DMS114 treated with DMSO at 0.1 percent for 48 hours (cell line): ENCODE data around the gene AKAP7.
"Not testable (repeated sequence)": the region's sequence is repeated elsewhere in the genome, so short reads cannot be mapped to it uniquely, and the experiment has no call there.

ENCODE experiments used
- DNase-seq: peaks from one replicate; lab custom pipeline; 2025; ENCODE audit not compliant: unreplicated experiment; lab: John Stamatoyannopoulos, UW

Gene AKAP7

GRCh38 chr6:131288214-131288613 lies 152.9 kb downstream of the AKAP7 start:
- DNase-seq: no peak

GRCh38 chr6:131290955-131291354 lies 155.7 kb downstream of the AKAP7 start:
- DNase-seq: no peak

DNA sequence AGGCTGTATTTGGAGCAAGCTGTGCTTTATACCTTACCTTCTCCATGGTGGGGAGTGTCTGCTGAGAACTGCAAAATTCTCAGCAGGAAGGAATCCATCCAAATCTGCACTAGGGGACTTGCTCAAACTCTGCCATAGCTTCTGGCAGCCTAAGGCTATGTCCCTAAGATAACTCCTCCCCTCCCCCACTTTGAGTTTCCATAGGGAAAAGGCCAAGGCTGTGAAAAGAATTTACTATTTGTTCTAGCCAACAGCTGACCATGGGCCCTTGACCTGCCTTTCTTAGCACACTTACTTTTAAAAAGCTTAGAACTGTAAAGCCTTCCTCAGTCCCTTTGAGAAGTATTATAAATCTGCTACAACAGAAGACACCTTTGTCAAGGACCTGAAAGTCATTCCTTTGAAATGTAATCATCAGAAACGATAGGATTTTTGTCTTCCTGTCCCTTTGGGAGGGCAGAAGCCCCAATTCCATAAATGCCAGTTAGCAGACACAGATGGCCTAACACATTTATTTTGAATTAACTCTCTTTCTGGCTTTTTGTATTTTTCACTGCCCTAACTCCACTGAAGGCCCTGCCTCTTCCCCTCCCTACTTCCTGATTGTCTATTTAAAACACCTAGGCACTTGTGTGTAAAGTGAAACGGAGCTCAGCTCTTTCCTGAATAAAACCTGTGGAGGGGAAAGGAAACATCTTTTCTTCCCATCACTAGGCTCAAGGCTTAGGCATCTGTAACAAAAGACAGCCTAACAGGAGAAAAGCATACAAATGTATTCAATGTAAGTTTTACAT lies 157.1 kb downstream of the AKAP7 start:
- no peak for DNase-seq

- DNase-seq: no peak
Observed at GRCh38 chr6:131293472-131293911, 158.2 kb downstream of the AKAP7 start.

GRCh38 chr6:131295081-131295480 lies 159.8 kb downstream of the AKAP7 start:
- no peak for DNase-seq

DNA sequence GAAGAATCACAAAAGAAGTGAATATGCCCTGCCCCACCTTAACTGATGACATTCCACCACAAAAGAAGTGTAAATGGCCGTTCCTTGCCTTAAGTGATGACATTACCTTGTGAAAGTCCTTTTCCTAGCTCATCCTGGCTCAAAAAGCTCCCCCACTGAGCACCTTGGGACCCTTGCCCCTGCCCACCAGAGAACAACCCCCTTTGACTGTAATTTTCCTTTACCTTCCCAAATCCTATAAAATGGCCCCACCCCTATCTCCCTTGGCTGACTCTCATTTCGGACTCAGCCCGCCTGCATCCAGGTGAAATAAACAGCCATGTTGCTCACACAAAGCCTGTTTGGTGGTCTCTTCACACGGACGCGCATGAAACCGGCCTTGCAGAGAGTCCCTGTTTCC lies 165.6 kb downstream of the AKAP7 start:
- DNase-seq: not testable (repeated sequence)

DNA sequence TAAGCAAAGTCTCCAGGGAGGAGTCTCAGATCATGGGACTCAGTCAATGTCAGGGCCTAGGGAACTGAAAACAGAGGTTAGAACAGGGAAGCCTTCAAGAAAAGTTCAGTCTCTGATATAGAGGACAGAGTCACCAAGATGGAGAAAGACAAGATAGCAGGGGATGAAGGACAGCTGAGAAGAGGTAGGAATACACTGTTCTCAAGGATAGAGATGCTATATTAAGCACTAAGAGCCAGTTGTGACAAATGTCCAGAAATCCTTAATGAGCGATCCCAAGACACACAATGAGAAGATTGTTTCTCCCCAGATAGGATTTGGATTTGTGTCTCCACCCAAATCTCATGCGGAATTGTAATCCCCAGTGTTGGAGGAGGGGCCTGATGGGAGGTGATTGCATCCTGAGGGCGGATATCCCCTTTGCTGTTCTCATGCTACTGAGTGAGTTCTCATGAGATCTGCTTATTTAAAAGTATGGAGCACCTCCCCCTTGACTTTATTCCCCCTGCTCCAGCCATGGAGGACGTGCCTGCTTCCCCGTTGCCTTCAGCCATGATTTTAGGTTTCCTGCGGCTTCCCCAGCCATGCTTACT lies 168.2 kb downstream of the AKAP7 start:
- DNase-seq: no peak

GRCh38 chr6:131305037-131305850 lies 170.0 kb downstream of the AKAP7 start:
- no peak for DNase-seq

GRCh38 chr6:131309437-131309836 lies 174.2 kb downstream of the AKAP7 start:
- no peak for DNase-seq

- DNase-seq: no peak
Observed at GRCh38 chr6:131314838-131315237, 179.6 kb downstream of the AKAP7 start.

DNA sequence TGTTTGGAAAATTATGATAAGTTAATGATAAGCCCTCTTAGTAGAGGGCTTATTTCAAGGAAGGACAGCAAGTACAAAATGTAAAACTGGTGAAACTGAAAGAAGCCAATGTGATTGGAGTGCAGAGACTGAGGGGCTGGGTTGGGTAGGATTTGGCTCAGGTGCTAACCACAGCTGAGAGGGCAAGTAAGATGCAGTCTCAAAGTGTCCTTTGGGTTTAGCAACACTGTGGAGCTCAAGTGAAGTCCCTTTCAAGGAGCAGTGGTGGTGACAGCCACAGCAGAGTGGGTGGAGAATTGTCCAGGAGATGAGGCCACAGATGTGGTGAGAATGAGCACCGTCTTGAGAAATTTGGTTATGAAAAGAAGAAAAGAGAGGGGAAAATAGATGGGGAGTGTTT lies 181.4 kb downstream of the AKAP7 start:
- no peak for DNase-seq

DNA sequence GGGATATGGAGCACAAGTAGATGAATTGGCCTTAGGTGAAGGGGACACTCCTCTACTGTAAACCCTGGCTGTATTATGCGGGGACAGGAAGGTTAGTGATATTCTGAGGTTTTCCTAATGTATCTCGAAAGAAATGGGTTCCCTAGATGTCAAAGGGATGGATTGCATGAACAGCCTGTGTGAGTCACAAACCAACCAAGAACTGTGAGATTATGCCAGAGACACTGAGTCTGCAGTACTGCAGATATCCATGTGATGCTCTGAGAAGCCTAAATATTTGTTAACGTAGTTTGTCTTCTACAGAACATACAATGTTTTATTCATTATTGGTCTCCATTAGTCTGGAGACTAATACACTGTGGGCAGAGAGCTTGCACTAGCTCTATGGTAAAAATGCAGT lies 182.2 kb downstream of the AKAP7 start:
- no peak for DNase-seq

- DNase-seq: no peak
Observed at GRCh38 chr6:131321589-131321988, 186.3 kb downstream of the AKAP7 start.

GRCh38 chr6:131322125-131322524 lies 186.9 kb downstream of the AKAP7 start:
- DNase-seq: no peak

DNA sequence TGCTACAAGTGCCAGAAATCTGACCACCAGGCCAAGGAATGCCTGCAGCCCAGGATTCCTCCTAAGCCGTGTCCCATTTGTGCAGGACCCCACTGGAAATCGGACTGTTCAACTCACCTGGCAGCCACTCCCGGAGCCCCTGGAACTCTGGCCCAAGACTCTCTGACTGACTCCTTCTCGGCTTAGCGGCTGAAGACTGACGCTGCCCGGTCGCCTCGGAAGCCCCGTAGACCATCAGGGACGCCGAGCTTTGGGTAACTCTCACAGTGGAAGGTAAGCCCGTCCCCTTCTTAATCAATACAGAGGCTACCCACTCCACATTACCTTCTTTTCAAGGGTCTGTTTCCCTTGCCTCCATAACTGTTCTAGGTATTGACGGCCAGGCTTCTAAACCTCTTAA lies 190.4 kb downstream of the AKAP7 start:
- not testable (repeated sequence) for DNase-seq

GRCh38 chr6:131328727-131329126 lies 193.5 kb downstream of the AKAP7 start:
- DNase-seq: not testable (repeated sequence)

DNA sequence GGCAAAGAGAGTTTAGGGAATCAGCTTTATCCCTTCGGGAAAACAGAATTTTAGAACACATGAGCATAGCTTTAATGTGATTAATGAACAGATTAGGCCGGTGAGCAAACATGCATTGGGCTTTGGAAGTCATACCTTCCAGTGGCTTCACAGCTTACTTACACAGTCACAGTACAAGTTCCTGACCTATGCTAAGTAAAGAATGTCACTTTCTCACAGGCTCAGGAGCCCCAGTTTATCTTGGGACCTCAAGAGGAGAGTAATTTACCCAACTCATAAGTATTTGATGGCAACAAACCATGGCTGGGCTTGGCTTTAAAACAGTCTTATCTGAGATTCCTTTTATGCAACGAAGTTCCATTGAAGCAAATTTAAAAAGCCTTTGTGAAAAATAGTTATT lies 195.9 kb downstream of the AKAP7 start:
- DNase-seq: no peak

DNA sequence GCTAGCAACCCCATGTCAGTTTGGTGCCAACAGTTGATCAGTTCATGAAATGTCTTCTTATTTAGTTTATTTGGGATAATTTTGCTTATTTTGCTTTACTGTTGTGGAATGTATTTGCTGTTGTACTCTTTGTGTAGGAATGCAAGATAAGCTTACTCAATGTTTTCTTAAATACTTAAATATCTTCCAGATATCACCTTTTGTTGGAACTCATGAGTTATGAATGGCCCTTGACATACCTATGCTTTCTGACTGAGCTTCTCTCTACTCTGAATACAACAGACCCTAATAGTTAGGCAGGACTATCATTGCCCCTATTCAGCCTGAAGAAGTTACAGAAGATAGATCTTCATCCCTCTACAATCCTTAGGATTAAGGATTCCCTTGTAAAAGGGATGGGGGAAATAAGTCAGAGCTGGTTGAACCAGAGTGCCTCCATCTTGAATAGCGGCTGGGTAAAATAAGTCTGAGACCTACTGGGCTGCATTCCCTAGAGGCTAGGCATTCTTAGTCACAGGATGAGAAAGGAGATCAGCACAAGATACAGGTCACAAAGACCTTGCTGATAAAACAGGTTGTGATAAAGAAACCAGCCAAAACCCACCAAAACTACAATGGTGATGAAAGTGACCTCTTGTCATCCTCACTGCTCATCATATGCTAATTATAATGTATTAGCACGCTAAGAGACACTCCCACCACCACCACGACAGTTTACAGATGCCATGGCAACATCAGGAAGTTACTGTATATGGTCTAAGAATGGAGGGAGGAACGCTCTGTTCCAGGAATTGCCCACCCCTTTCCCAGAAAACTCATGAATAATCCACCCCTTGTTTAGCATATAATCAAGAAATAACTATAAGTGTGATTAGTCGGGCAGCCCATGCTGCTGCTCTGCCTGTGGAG lies 196.9 kb downstream of the AKAP7 start:
- DNase-seq: no peak
